ENCODE results near the gene YTHDC1. TPM values are rescaled to one million over a fixed set of nuclear protein-coding genes. Genes with fewer than 3 reads are reported as not detected.
"Not testable (repeated sequence)": the region's sequence is repeated elsewhere in the genome, so short reads cannot be mapped to it uniquely, and the experiment has no call there.

YTHDC1 gene
- total and polyA plus RNA-seq, 2 experiments from 2014 or later, result 45.3 to 75.4 TPM

DNA sequence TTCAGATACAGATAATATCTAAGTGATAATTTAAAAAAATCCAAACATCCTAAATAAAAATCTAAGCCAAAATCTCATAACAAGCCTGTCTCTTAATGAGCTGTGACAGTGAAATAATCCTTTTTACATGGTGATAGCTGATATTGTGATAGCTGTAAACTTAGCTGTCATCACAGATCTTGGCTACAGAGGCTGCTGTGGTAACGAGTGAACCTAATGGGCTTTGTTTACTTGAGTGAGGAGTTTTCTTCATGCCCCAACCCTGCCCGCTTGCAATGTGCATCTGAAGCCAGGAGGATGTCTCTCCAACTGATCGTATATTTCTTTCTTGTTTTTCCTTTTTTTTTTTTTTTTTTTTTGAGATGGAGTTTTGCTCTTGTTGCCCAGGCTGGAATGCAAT lies 41.5 kb upstream of the YTHDC1 start:
- no peaks in the 10 kb centered on the region for H3K9me3 ChIP-seq (ENCODE audit: low read depth)
- H3K4me1 ChIP-seq (ENCODE audit: insufficient read depth), result no peaks in the 10 kb centered on the region
- H3K9me2 ChIP-seq (replicated peaks; ENCODE audit: insufficient read depth), result no peaks in the 10 kb centered on the region
- H3K27me3 ChIP-seq, result no peaks in the 10 kb centered on the region
- H3K4me2 ChIP-seq, result no peak overlapping the region
- H2AFZ ChIP-seq, result no peak overlapping the region
- 31% methylated on average over 3 of the region's 3 CpGs for WGBS (ENCODE audit: low lambda C conversion rate, missing lambda C conversion rate)
- no peaks in the 10 kb centered on the region for H3K79me2 ChIP-seq
- H4K20me1 ChIP-seq (ENCODE audit: insufficient read depth, poor library complexity, severe bottlenecking), result no peaks in the 10 kb centered on the region
- DNase-seq (ENCODE audit: low spot score), result no peak
- TF ChIP-seq EZH2phosphoT487 (IDR thresholded peaks at IDR 0.05; ENCODE audit: low read depth, severe bottlenecking, unreplicated experiment) (no peak), EZH2 (IDR thresholded peaks at IDR 0.05; ENCODE audit: borderline replicate concordance) (no peak)
- TF ChIP-seq, protein P1, sequence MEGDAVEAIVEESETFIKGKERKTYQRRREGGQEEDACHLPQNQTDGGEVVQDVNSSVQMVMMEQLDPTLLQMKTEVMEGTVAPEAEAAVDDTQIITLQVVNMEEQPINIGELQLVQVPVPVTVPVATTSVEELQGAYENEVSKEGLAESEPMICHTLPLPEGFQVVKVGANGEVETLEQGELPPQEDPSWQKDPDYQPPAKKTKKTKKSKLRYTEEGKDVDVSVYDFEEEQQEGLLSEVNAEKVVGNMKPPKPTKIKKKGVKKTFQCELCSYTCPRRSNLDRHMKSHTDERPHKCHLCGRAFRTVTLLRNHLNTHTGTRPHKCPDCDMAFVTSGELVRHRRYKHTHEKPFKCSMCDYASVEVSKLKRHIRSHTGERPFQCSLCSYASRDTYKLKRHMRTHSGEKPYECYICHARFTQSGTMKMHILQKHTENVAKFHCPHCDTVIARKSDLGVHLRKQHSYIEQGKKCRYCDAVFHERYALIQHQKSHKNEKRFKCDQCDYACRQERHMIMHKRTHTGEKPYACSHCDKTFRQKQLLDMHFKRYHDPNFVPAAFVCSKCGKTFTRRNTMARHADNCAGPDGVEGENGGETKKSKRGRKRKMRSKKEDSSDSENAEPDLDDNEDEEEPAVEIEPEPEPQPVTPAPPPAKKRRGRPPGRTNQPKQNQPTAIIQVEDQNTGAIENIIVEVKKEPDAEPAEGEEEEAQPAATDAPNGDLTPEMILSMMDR (IDR thresholded peaks at IDR 0.05; ENCODE audit: poor library complexity), result no peak
- no peaks in the 10 kb centered on the region for H3K36me3 ChIP-seq (replicated peaks; ENCODE audit: insufficient read depth, low read depth)
- H3K27ac ChIP-seq, result no peak overlapping the region
- H3K4me3 ChIP-seq, result no peak overlapping the region

DNA sequence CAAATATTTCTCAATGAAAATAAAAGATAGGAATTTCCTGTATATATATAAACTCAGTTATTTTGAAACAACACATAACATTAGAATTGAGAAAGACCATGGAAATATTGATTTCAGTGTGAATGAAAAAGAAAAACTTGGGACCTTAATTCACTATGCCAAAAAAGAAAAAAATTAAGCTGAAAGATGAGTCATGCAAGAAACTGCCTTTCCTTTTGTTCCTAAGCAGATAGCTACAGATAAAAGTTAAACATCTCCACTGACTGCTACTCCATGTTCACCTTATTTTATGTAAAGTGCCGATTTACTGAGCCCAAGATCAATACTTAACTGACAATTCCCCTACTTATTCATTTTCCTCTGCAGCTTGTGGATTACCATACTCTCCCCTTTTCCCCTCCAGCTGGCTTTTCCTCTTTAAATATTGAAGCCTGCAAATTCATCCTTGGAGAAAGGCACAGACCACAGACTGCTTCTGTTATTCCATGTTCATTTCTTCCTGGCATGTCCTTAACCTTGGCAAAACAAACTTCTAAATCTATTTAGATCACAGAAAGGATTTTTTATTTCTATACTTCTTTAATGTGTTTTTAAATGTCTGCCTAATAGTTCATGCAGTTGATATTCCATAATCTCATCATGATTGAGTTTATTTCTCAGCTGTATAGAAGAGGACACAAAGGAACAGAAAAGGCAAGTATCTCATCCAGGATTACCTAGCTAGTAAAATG lies 40.5 kb upstream of the YTHDC1 start:
- WGBS (ENCODE audit: low lambda C conversion rate, missing lambda C conversion rate), result 18% methylated on average over 1 of the region's 1 CpG
- DNase-seq (ENCODE audit: low spot score), result no peak
- TF ChIP-seq, protein P1 (IDR thresholded peaks at IDR 0.05; ENCODE audit: poor library complexity), result no peak
- TF ChIP-seq EZH2phosphoT487 (IDR thresholded peaks at IDR 0.05; ENCODE audit: low read depth, severe bottlenecking, unreplicated experiment) (no peak), EZH2 (IDR thresholded peaks at IDR 0.05; ENCODE audit: borderline replicate concordance) (no peak)
- Histone ChIP-seq H2AFZ (no peak overlapping the region), H3K9me2 (replicated peaks; ENCODE audit: insufficient read depth) (no peaks in the 10 kb centered on the region), H3K9me3 (ENCODE audit: low read depth) (no peaks in the 10 kb centered on the region), H3K79me2 (no peaks in the 10 kb centered on the region), H3K36me3 (replicated peaks; ENCODE audit: insufficient read depth, low read depth) (no peaks in the 10 kb centered on the region), H3K4me2 (no peak overlapping the region), H3K27me3 (no peaks in the 10 kb centered on the region), H3K4me1 (ENCODE audit: insufficient read depth) (no peaks in the 10 kb centered on the region), H4K20me1 (ENCODE audit: insufficient read depth, poor library complexity, severe bottlenecking) (no peaks in the 10 kb centered on the region), H3K4me3 (no peak overlapping the region), H3K27ac (no peak overlapping the region)

DNA sequence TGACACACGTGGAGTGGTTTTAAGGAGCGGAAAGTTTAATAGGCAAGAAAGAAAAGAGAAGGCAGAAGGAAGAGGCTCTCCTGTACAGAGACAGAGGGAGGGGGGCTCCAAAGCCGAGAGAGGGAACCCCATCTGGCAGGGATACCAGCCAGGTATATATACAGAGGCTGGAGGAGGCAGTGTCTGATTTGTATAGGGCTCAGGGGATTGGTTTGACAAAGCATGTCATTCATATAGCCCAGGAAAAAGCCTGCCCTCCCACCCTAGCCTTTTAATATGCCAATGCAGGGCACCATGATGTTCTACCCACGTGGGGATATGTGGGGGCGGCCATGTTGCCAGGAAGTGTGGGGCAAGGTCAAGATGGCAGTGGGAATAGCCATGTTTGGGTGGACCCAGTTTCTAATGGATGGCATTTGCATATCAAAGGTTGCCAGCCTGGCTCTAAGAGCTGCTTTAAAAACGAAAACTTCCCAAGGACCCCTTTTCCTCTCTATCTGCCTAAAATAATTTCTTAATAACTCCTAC lies 39.6 kb upstream of the YTHDC1 start:
- H3K4me3 ChIP-seq; H3K79me2 ChIP-seq; H3K9me3 ChIP-seq (ENCODE audit: low read depth); H2AFZ ChIP-seq; H3K9me2 ChIP-seq (replicated peaks; ENCODE audit: insufficient read depth); H4K20me1 ChIP-seq (ENCODE audit: insufficient read depth, poor library complexity, severe bottlenecking); H3K27me3 ChIP-seq; DNase-seq (ENCODE audit: low spot score); H3K36me3 ChIP-seq (replicated peaks; ENCODE audit: insufficient read depth, low read depth); H3K4me1 ChIP-seq (ENCODE audit: insufficient read depth); H3K4me2 ChIP-seq: not testable (repeated sequence)
- 69% methylated on average over 6 of the region's 6 CpGs for WGBS (ENCODE audit: low lambda C conversion rate, missing lambda C conversion rate)
- H3K27ac ChIP-seq, result peak overlapping the region; percentile 23

DNA sequence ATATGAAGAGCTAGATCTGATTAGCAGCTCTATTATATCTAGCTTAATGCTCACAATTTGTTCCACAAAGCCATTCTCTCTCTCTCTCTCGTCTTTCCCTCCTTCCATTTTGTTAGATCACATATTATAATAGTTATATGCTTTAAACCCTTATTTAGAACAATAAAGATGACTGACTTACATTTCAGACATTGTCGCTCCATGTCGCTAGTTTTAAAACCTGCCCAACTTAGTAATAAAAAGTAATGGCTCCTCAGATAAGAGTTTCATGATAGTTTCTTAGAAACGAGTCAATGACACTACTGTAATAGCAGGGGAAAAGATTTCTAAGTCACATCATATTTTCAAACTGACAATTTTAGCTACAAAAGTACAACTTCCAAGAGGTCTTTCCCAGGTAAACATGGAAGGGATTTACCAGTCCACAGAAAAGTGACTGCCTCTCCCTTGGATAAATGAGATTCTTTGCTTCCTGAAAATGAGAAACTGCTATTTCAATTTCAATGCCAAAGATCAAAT lies 38.5 kb upstream of the YTHDC1 start:
- TF ChIP-seq, protein P1 (IDR thresholded peaks at IDR 0.05; ENCODE audit: poor library complexity), result no peak
- no peak for TF ChIP-seq EZH2phosphoT487 (IDR thresholded peaks at IDR 0.05; ENCODE audit: low read depth, severe bottlenecking, unreplicated experiment)
- TF ChIP-seq EZH2 (IDR thresholded peaks at IDR 0.05; ENCODE audit: borderline replicate concordance), result no peak
- Histone ChIP-seq H3K27me3 (no peaks in the 10 kb centered on the region), H3K79me2 (no peaks in the 10 kb centered on the region), H3K4me1 (ENCODE audit: insufficient read depth) (no peaks in the 10 kb centered on the region), H2AFZ (no peak overlapping the region), H4K20me1 (ENCODE audit: insufficient read depth, poor library complexity, severe bottlenecking) (no peaks in the 10 kb centered on the region), H3K4me3 (no peak overlapping the region), H3K9me2 (replicated peaks; ENCODE audit: insufficient read depth) (no peaks in the 10 kb centered on the region), H3K36me3 (replicated peaks; ENCODE audit: insufficient read depth, low read depth) (no peaks in the 10 kb centered on the region), H3K27ac (peak overlapping the region; percentile 23), H3K9me3 (ENCODE audit: low read depth) (no peaks in the 10 kb centered on the region), H3K4me2 (peak overlapping the region; percentile 39)
- 31% methylated on average over 4 of the region's 4 CpGs for WGBS (ENCODE audit: low lambda C conversion rate, missing lambda C conversion rate)
- DNase-seq (ENCODE audit: low spot score), result no peak
